ENCODE results near the gene SSNA1.
A peak's percentile ranks its signal among the peaks of the same experiment; 100 is the strongest.

The SSNA1 gene

DNA sequence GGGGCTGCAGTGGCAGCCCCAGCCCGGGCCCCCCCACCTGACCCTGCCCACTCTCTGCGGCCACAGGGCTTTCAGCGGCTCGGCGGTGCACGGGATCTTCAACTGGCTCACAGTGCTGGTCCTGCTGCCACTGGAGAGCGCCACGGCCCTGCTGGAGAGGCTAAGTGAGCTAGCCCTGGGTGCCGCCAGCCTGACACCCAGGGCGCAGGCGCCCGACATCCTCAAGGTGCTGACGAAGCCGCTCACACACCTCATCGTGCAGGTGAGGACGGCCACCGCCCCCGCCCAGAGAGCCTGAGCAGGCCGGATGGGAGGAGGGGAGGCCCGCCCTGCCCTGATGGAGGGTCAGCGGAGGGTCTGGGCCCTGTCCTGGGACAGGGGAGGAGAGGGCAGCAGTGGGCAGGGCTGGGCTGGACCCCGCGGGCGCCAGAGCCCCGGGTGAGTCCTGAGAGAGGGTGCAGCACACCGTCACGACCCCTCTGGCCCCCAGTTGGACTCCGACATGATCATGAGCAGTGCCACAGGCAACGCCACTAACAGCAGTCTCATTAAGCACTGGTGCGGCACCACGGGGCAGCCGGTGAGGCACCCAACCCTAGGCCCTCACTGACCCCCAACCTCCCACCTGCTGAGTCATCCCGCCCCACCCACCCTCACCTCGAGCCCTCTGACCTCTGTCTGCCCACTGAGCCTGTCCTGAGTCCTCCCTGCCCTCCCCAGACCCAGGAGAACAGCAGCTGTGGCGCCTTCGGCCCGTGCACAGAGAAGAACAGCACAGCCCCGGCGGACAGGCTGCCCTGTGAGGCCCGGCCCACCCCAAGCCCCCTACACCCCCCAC lies 44.9 kb downstream of the SSNA1 start:
- DNase-seq (ENCODE audit: low read depth), result no peak

DNA sequence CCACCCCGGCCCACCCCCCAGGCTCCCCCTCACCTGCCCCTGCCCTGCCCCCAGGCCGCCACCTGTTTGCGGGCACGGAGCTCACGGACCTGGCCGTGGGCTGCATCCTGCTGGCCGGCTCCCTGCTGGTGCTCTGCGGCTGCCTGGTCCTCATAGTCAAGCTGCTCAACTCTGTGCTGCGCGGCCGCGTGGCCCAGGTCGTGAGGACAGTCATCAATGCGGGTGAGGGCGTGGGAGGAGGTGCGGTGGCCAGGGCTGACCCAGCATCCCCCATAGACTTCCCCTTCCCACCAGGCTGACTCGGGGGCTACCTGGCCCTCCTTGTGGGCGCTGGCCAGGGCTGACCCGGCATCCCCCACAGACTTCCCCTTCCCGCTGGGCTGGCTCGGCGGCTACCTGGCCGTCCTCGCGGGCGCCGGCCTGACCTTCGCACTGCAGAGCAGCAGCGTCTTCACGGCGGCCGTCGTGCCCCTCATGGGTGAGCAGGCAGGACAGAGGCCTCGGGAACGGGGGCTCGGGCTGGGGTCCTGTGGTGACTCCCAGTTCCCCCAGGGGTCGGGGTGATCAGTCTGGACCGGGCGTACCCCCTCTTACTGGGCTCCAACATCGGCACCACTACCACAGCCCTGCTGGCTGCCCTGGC lies 45.7 kb downstream of the SSNA1 start:
- DNase-seq (ENCODE audit: low read depth), result no peak

DNA sequence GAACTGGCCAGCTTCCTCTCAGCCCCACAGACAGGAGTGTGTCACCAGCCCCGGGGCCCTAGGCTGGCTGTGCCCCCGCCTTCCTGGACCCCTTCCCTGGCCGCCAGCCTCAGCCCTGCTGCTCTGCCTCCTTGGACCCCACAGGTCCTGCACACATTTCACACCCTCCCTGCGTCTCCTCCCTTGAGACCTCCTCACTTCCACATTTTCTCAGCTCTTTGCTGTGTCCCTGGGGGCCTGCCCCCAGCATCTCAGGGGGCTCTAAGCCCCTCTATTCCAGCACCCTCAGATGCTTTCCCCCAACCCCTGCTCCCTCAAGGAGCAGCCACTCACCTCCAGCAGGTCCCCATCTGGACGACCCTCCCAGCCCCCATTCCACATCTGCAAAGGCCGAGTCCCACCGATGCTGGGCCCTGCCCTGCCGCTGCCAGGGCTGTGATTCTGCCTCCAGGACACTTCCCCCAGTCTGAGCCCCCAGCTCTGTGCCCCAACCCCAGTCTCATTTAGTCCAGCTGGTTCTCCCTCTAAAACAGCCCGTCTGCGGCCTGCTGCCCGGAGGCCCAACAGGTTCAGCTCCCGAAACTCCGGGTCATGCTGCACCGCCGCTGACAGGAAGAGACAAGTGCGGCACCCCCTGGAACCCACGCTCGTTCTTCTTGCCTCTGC lies 46.4 kb downstream of the SSNA1 start:
- DNase-seq (ENCODE audit: low read depth), result no peak

DNA sequence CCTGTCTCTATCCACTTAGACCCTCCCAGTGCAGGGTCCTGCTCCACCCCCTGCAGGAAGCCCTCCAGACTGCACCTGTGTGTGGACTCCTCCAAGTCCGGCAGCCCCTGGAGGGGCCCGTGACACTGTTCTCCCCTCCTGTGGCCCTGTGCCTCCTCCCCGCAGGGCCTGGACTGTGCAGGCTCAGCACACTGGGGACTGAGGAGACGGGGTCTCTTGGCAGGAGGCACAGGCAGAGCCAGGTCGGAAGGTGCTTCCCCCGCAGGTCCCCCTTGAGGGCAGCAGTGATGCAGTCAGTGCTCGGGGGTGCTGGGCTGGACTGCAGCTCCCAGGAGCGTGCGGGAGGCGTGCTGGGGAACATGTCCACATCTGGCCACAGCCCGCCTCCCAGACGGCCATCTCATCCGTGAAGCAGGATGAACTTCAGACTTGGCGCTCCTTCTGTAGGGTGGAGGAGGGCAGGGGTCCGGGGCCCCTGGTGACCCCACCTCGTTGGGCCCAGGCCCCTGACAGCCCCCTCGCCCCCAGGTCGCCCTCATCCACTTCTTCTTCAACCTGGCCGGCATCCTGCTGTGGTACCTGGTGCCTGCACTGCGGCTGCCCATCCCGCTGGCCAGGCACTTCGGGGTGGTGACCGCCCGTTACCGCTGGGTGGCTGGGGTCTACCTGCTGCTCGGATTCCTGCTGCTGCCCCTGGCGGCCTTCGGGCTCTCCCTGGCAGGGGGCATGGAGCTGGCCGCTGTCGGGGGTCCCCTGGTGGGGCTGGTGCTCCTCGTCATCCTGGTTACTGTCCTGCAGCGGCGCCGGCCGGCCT lies 47.2 kb downstream of the SSNA1 start:
- DNase-seq (ENCODE audit: low read depth), result no peak

DNA sequence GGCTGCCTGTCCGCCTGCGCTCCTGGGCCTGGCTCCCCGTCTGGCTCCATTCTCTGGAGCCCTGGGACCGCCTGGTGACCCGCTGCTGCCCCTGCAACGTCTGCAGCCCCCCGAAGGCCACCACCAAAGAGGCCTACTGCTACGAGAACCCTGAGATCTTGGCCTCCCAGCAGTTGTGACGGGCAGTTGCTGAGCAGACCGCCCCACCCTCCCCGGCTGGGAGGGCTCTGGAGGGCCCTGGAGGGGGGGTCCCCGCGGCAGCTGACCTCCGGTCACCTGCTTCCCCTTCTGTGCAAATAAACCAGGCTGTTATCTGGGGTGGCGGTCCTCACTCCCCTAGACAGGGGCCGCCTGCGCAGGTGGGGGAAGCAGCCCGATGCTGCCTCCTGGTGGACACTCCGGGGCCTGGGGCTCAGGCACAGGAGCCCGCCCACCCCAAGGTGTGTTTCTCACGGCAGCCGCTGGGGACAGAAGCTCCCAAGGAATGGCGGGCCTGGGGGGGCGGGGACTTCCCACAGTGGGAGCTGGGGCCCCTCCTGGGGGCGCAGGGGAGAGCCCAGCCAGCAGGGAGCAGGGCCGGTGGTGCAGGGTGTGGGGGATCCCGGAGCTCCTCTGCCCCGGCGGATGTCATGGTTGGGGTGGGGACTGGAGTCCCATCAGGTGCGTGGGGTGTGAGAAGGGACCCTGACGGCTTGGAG lies 47.9 kb downstream of the SSNA1 start:
- peak; percentile 88 for DNase-seq (ENCODE audit: low read depth)

DNA sequence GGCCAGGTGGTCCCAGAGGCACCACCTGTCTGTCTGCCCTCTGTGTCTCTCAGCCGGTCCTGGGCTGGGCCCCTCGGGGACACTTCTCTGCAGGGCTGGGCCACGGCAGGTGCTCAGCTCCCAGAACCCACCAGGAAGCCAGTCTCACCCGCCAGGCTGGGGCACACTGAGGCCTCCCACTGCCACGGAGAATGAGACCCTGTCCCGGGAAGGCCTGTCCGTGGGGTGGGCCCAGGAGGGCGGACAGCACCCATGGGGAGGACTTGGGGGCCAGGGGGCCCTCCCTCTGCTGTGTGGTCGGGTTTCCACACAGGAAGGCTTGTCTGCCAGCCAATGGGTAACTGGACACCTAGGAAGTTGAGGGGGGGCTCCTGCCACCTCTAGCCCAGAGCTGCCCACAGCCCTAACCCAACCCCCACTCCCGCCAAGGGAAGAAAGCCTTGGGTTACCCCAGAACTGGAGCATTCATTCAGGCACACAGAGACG lies 48.5 kb downstream of the SSNA1 start:
- no peak for DNase-seq (ENCODE audit: low read depth)

DNA sequence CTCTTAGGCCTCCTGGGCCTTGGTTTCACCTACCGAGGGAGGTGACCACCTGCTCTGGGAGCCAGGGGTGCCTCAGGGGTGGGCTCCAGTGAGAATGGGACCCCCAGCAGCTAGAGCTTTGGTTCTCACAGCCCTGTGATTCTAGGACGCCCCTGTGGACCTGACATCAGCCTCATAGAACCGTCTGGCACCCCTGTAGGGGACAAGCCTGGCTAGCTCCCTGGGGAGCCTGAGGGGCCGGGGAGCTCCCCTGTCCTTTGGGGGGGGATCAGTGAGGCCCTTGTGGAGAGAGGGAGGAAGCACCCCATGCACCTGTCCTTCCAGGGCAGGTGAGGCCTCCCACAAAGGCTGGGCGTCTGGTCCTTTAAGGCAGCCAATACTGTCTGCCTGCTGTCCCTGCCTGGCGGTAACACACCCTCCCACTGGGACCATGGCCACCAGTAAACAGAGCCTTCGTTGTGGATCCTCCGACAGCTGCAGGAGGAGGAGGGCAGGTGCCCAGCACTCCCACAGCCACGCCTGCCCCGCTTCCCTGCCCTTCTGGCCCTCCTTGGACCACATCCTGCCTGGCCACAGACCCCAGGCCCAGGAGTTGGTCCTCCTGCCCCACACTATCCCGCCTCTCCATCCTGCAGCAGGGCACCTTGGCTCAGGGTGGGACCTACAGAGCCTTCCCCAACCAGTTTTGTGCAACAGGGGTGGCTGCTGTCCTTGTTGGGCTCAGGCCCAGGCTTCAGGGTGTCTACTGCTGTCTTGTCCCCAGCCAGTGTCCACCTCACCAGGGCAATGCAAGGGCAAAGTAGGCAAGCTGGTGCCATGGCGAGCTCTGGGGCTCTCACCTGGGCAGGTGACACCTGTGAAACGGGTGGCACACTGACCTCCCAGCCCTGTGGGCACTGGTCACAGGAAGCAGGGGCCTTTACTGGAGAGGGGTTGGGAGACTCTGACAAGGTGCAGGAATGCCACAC lies 49.6 kb downstream of the SSNA1 start:
- no peak for DNase-seq (ENCODE audit: low read depth)

DNA sequence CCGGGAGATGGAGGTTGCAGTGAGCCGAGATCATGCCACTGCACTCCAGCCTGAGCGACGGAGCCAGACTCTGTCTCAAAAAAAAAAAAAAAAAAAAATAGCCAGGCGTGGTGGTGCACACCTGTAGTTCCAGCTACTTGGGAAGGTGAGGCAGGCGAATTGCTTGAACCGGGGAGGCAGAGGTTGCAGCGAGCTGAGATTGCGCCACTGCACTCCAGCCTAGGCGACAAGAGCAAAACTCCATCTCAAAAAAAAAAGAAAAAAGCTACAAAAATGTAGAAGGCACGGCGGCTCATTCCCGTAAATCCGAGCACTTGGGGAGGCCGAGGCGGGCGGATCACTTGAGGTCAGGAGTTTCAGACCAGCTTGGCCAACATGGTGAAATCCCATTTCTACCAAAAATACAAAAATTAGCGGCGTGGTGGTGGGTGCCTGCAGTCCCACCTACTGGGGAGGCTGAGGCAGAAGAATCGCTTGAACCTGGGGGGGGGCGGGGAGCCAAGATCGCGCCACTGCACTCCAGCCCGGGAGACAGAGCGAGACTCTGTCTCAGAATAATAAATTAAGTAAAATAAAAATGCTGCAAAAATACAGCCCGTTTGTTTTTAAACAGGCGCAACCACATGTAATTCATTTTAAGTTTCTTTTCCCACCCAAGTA lies 51.2 kb downstream of the SSNA1 start:
- peak; percentile 27 for DNase-seq (ENCODE audit: low read depth)

All from ELR (cell line).